Upper lobe of right lung (tissue), 1 donor: ENCODE measurements around the gene EIF5B. TPM values are rescaled to one million over a fixed set of nuclear protein-coding genes. Genes with fewer than 3 reads are reported as not detected.
"Not testable (repeated sequence)": the region's sequence is repeated elsewhere in the genome, so short reads cannot be mapped to it uniquely, and the experiment has no call there.

Experiments
- ATAC-seq: fragments of 200-7000 bp; cut with Tn5 transposase; one replicate; pipeline ENCODE4 v1.9.1; 2020; ENCODE audit warnings: mild to moderate bottlenecking, moderate library complexity
- DNase-seq: peaks from one replicate; pipeline ENCODE4 v3.0.0-alpha.2; 2020
- H3K27ac ChIP-seq: fragments of 200-600 bp; one replicate; pipeline ENCODE4 v1.8.0; 2022
- H3K27me3 ChIP-seq: fragments of 200-600 bp; one replicate; pipeline ENCODE4 v1.8.0; 2022; ENCODE audit warnings: mild to moderate bottlenecking
- H3K36me3 ChIP-seq: fragments of 200-600 bp; one replicate; pipeline ENCODE4 v1.8.0; 2022
- H3K4me1 ChIP-seq: fragments of 200-600 bp; one replicate; pipeline ENCODE4 v1.8.0; 2022
- H3K4me3 ChIP-seq: fragments of 200-600 bp; one replicate; pipeline ENCODE4 v1.8.0; 2022; ENCODE audit warnings: mild to moderate bottlenecking
- H3K9me3 ChIP-seq: fragments of 200-600 bp; one replicate; pipeline ENCODE4 v1.8.0; 2022
- CTCF ChIP-seq: fragments of 200-600 bp; IDR thresholded peaks from one replicate; pipeline ENCODE4 v1.8.0; 2022; ENCODE audit warnings: antibody characterized with exemption
- intact Hi-C: fragments of 100-400 bp; cut with DNase I; formaldehyde crosslinking; loops from one replicate; pipeline ENCODE4 v1.11.0; 2022
- total RNA-seq: library from RNA; stranded (reverse); fragmentation: NEBNext Ultra II Directional; extraction: Animal tissue kit (Norgen Biotek cat#: 25700); gene quantifications from one replicate; pipeline ENCODE4 v1.2.1, GENCODE V29; 2021
- donor health status: DM: no; HTN: yes; CAD: no; lungs with severe emphysema.

EIF5B gene
- total RNA-seq, 1 donor from 2014 or later: 30.4 TPM

- H3K36me3 ChIP-seq: peaks cover 13% of the 10 kb centered on the region
- no peaks in the 10 kb centered on the region for H3K4me1 ChIP-seq
- H3K4me3 ChIP-seq: no peak overlapping the region
- ATAC-seq: no peak
- TF ChIP-seq CTCF: no peak
- intact Hi-C loops: no loop called here
- no peak for DNase-seq
- H3K9me3 ChIP-seq: no peaks in the 10 kb centered on the region
- no peak overlapping the region for H3K27ac ChIP-seq
- no peaks in the 10 kb centered on the region for H3K27me3 ChIP-seq
Observed at GRCh38 chr2:99356853-99357252, 19.7 kb downstream of the EIF5B start.

- Histone ChIP-seq H3K36me3 (peaks cover 94% of the 10 kb centered on the region), H3K27ac (no peak overlapping the region), H3K4me1 (no peaks in the 10 kb centered on the region), H3K27me3 (no peaks in the 10 kb centered on the region), H3K4me3 (no peak overlapping the region), H3K9me3 (no peaks in the 10 kb centered on the region)
- intact Hi-C loops: no loop called here
- ATAC-seq: no peak
- TF ChIP-seq CTCF: no peak
- DNase-seq: no peak
Observed at GRCh38 chr2:99365661-99366060, 28.5 kb downstream of the EIF5B start.

- H3K36me3 ChIP-seq: peaks cover 95% of the 10 kb centered on the region
- DNase-seq, ATAC-seq, H3K27me3 ChIP-seq, H3K9me3 ChIP-seq, intact Hi-C loops, H3K4me1 ChIP-seq, H3K4me3 ChIP-seq, H3K27ac ChIP-seq: not testable (repeated sequence)
Observed at GRCh38 chr2:99368854-99369253, 31.7 kb downstream of the EIF5B start.

GRCh38 chr2:99373144-99373543 lies 36.0 kb downstream of the EIF5B start:
- no peak for TF ChIP-seq CTCF
- ATAC-seq (no peak), DNase-seq (no peak)
- Histone ChIP-seq H3K27ac (no peak overlapping the region), H3K27me3 (no peaks in the 10 kb centered on the region), H3K4me1 (no peaks in the 10 kb centered on the region), H3K9me3 (no peaks in the 10 kb centered on the region), H3K4me3 (no peak overlapping the region), H3K36me3 (peaks cover 83% of the 10 kb centered on the region)
- intact Hi-C loops: no loop called here

- DNase-seq (no peak), ATAC-seq (no peak)
- H3K27ac ChIP-seq: no peak overlapping the region
- intact Hi-C loops: no loop called here
- H3K36me3 ChIP-seq: peaks cover 81% of the 10 kb centered on the region
- TF ChIP-seq CTCF: no peak
- no peaks in the 10 kb centered on the region for H3K27me3 ChIP-seq
- no peak overlapping the region for H3K4me3 ChIP-seq
- no peaks in the 10 kb centered on the region for H3K4me1 ChIP-seq
- no peaks in the 10 kb centered on the region for H3K9me3 ChIP-seq
Observed at GRCh38 chr2:99374747-99375146, 37.6 kb downstream of the EIF5B start.

GRCh38 chr2:99376254-99376864 lies 39.2 kb downstream of the EIF5B start:
- no peaks in the 10 kb centered on the region for H3K27me3 ChIP-seq
- DNase-seq (no peak), ATAC-seq (no peak)
- no peaks in the 10 kb centered on the region for H3K4me1 ChIP-seq
- no peak overlapping the region for H3K4me3 ChIP-seq
- intact Hi-C loops: no loop called here
- no peak for TF ChIP-seq CTCF
- peaks cover 79% of the 10 kb centered on the region for H3K36me3 ChIP-seq
- H3K9me3 ChIP-seq: no peaks in the 10 kb centered on the region
- H3K27ac ChIP-seq: no peak overlapping the region
